ENCODE measurements around the gene CEMIP. TPM values are rescaled to one million over a fixed set of nuclear protein-coding genes. Genes with fewer than 3 reads are reported as not detected.

CEMIP gene
- total and polyA plus RNA-seq, 4 experiments from 2014 or later, result 0.03 to 0.23 (median 0.17) TPM; not detected in 1

DNA sequence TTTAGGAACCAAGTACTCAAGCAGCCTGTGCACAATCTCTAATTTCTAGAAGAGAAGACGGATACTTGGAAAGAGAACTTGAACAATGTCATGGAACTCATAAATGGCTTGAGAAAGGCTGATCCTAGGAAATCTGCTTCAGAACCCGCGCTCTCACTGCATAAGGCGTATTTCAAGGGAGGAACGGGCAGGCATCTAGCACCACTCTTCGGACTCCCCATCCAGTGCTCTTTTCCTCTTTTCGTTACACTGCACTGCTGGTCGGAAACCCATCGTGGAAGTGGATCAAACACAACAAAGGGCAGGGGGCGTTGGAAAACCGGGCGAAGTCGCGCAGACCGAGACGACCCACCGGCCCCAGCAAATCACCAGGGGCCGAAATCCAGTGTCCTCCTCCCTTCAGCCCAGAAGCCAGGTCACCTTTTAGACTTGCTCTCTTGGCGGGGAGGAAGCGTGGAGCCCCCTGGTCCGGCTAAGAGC is 221.0 kb downstream of the CEMIP start:
- Mint-ChIP-seq H3K4me3 (peak overlapping the region; percentile 93 to 98 (median 96)), H3K9me3 (peaks cover 0 to 5% (median 3%) of the 10 kb centered on the region in 8 donors), H3K36me3 (peaks cover 9 to 25% of the 10 kb centered on the region in 2 donors), H3K4me1 (peaks cover 30 to 63% (median 49%) of the 10 kb centered on the region in 4 donors), H3K27me3 (peaks cover 0 to 1% of the 10 kb centered on the region in 2 donors), H3K27ac (peak overlapping the region; percentile 97 to 99 (median 98))
- no peak for DNase-seq
- CTCF ChIA-PET (ENCODE audit: partially characterized antibody), result interaction anchor here (1.0 to 6.3 kb wide), 3 partner anchors 9 to 107 kb away, joined by 3 to 42 read pairs (median 13); no protein-coding TSS in a partner anchor
- Histone ChIP-seq H3K27me3 (ENCODE audit: insufficient read depth, low read length) (no peaks in the 10 kb centered on the region), H3K9me3 (ENCODE audit: control insufficient read depth in 1 of 2, low read length in 2 of 2) (no peaks in the 10 kb centered on the region), H3K4me1 (ENCODE audit: insufficient read depth, low read length) (peaks cover 42% of the 10 kb centered on the region), H3K36me3 (ENCODE audit: insufficient read depth, low read length) (peaks cover 7% of the 10 kb centered on the region), H3K4me3 (ENCODE audit: low read length in 2 of 2) (peak overlapping the region; percentile 39 to 91), H3K27ac (ENCODE audit: low read depth, low read length) (peak overlapping the region; percentile 95)
- intact Hi-C loops (cut with micrococcal nuclease), result loop anchor here (1.0 to 10.0 kb wide), 2 partner anchors 11 to 295 kb away; partner anchors contain the start of gene MESD
- POLR2A ChIA-PET (ENCODE audit: partially characterized antibody), result interaction anchor here (0.9 to 6.0 kb wide), 13 partner anchors 11 to 310 kb away, joined by 3 to 109 read pairs (median 6); partner anchors contain the start of genes ABHD17C and MESD

- Mint-ChIP-seq H3K36me3 (peaks cover 9 to 25% of the 10 kb centered on the region in 2 donors), H3K4me1 (peaks cover 34 to 63% (median 53%) of the 10 kb centered on the region in 4 donors), H3K27ac (peak within 1 kb of the TSS; percentile 97 to 99 (median 98)), H3K27me3 (peaks cover 0 to 1% of the 10 kb centered on the region in 2 donors), H3K9me3 (peaks cover 0 to 5% (median 3%) of the 10 kb centered on the region in 8 donors), H3K4me3 (peak within 1 kb of the TSS; percentile 93 to 98 (median 96))
- DNase-seq, result peak; percentile 85 to 89 (median 87)
- ChIA-PET CTCF (ENCODE audit: partially characterized antibody) (interaction anchor here (1.0 to 3.0 kb wide), 2 partner anchors 10 to 31 kb away, joined by 3 to 13 read pairs; no protein-coding TSS in a partner anchor), POLR2A (ENCODE audit: partially characterized antibody) (interaction anchor here (0.9 to 6.0 kb wide), 19 partner anchors 12 to 309 kb away, joined by 3 to 109 read pairs (median 6); partner anchors contain the start of genes ABHD17C and MESD)
- Histone ChIP-seq H3K27me3 (ENCODE audit: insufficient read depth, low read length) (no peaks in the 10 kb centered on the region), H3K36me3 (ENCODE audit: insufficient read depth, low read length) (peaks cover 7% of the 10 kb centered on the region), H3K4me1 (ENCODE audit: insufficient read depth, low read length) (peaks cover 42% of the 10 kb centered on the region), H3K27ac (ENCODE audit: low read depth, low read length) (peak within 1 kb of the TSS; percentile 95), H3K4me3 (ENCODE audit: low read length in 2 of 2) (peak within 1 kb of the TSS; percentile 39 to 91), H3K9me3 (ENCODE audit: control insufficient read depth in 1 of 2, low read length in 2 of 2) (no peaks in the 10 kb centered on the region)
- intact Hi-C loops (cut with micrococcal nuclease), result loop anchor here (1.0 to 10.0 kb wide), 2 partner anchors 11 to 294 kb away; partner anchors contain the start of gene MESD
Observed at GRCh38 chr15:81000624-81001151, 221.5 kb downstream of the CEMIP start, which contains the start of gene TLNRD1. Gene TLNRD1, plus strand, starts transcription at chr15:81000923. Its CDS starts 1,349 bp downstream, at chr15:81002272.

Small RNAs within 50 kb of the gene (microRNA-seq; reads per million reads assigned to microRNA genes)
- not detected for gene MIR4514 (ENCODE audit: borderline microRNAs expressed, borderline number of aligned reads, borderline replicate concordance)
- not detected for gene MIR549A (ENCODE audit: borderline microRNAs expressed, borderline number of aligned reads, borderline replicate concordance)

Other genes with a start within 250 kb of the CEMIP start
- gene ABHD17C, start 84.1 kb upstream of the CEMIP start, total RNA-seq, result 1 to 10 TPM; 3.6 to 3.8 TPM
- 1 to 10 TPM in 1 of 2 donors, under 1 TPM in 1; 0.32 to 3.1 TPM for gene ABHD17C, start 84.1 kb upstream of the CEMIP start, polyA plus RNA-seq
- gene MESD, start 210.4 kb downstream of the CEMIP start, total RNA-seq, result 10 to 100 TPM; 43.3 to 44.6 TPM
- gene MESD, start 210.4 kb downstream of the CEMIP start, polyA plus RNA-seq, result 10 to 100 TPM; 32.2 to 35.7 TPM
- 10 to 100 TPM; 29.7 to 29.8 TPM for gene TLNRD1, start 221.6 kb downstream of the CEMIP start, total RNA-seq
- gene TLNRD1, start 221.6 kb downstream of the CEMIP start, polyA plus RNA-seq, result 1 to 10 TPM; 2.4 to 5.2 TPM

All from CD4-positive, alpha-beta memory T cell (primary cell).